PC-9 (cell line): Measurements from ENCODE around the gene SUGT1. TPM values are rescaled to one million over a fixed set of nuclear protein-coding genes. Genes with fewer than 3 reads are reported as not detected.

Source experiments
- BruUV-seq: library from RNA; stranded (reverse); fragments of 400-500 nt; replicated peaks from 2 replicates; lab custom pipeline; 2021; lab: Mats Ljungman, UMichigan
- CTCF ChIA-PET: fragments of 300-600 bp; sonication (Branson Sonifier 250); formaldehyde crosslinking; loops from one replicate; lab custom pipeline; 2022; ENCODE audit warnings: antibody characterized with exemption; lab: Charles Lee
- POLR2A ChIA-PET: fragments of 300-600 bp; sonication (Branson Sonifier 250); formaldehyde crosslinking; loops from one replicate; lab custom pipeline; 2022; ENCODE audit warnings: antibody characterized with exemption; ENCODE audit not compliant: unreplicated experiment; lab: Charles Lee
- DNase-seq, 2 experiments: peaks; one replicate each; pipeline versions ENCODE4 v3.0.0 to v3.0.0-alpha.2; 2015 to 2022; ENCODE audit warnings: mixed read lengths in 1 of 2
- H2AFZ ChIP-seq: fragments of 200-600 bp; sonication (generic); 2 replicates; pipeline ENCODE4 v1.8.1; 2017; ENCODE audit warnings: antibody characterized with exemption
- H3F3A ChIP-seq: fragments of 200-600 bp; sonication (generic); 2 replicates; pipeline ENCODE4 v1.8.1; 2017; ENCODE audit warnings: antibody characterized with exemption, mild to moderate bottlenecking, low read depth; ENCODE audit not compliant: insufficient read depth
- H3K27ac ChIP-seq: fragments of 200-600 bp; sonication (generic); 2 replicates; pipeline ENCODE4 v1.6.1; 2016; ENCODE audit warnings: mixed run types
- H3K27me3 ChIP-seq: fragments of 200-600 bp; sonication (generic); 2 replicates; pipeline ENCODE4 v1.6.1; 2016; ENCODE audit warnings: low read depth, mixed run types; ENCODE audit not compliant: insufficient read depth
- H3K36me3 ChIP-seq: fragments of 200-600 bp; sonication (generic); 2 replicates; pipeline ENCODE4 v1.6.1; 2016; ENCODE audit warnings: low read depth, mixed run types
- H3K4me1 ChIP-seq: fragments of 200-600 bp; sonication (generic); replicated peaks from 2 replicates; pipeline ENCODE4 v1.6.1; 2016; ENCODE audit warnings: mixed run types; ENCODE audit not compliant: insufficient read depth
- H3K4me2 ChIP-seq: fragments of 200-600 bp; sonication (generic); 2 replicates; pipeline ENCODE4 v1.6.1; 2017; ENCODE audit warnings: mixed run types
- H3K4me3 ChIP-seq: fragments of 200-600 bp; sonication (generic); 2 replicates; pipeline ENCODE4 v1.6.1; 2016; ENCODE audit warnings: mixed run types
- H3K79me2 ChIP-seq: fragments of 200-600 bp; sonication (generic); 2 replicates; pipeline ENCODE4 v1.6.1; 2017; ENCODE audit warnings: low read depth, mixed run types
- H3K9me2 ChIP-seq: fragments of 200-600 bp; sonication (generic); 2 replicates; pipeline ENCODE4 v1.8.1; 2017; ENCODE audit warnings: mild to moderate bottlenecking; ENCODE audit not compliant: insufficient read depth
- H3K9me3 ChIP-seq: fragments of 200-600 bp; sonication (generic); 2 replicates; pipeline ENCODE4 v1.8.1; 2016; ENCODE audit warnings: low read depth; ENCODE audit not compliant: insufficient read depth
- H4K20me1 ChIP-seq: fragments of 200-600 bp; sonication (generic); 2 replicates; pipeline ENCODE4 v1.8.1; 2017; ENCODE audit not compliant: insufficient read depth
- EZH2 ChIP-seq: fragments of 200-600 bp; sonication (generic); IDR thresholded peaks from 2 replicates; pipeline ENCODE4 v1.8.0; 2017; ENCODE audit warnings: antibody characterized with exemption, low read depth
- intact Hi-C: fragments of 100-400 bp; cut with micrococcal nuclease; formaldehyde crosslinking; loops from one replicate; pipeline ENCODE4 v1.10.0; 2022; ENCODE audit not compliant: unreplicated experiment
- total RNA-seq: library from RNA; stranded (reverse); gene quantifications from 2 replicates; pipeline ENCODE4 v1.2.3, GENCODE V29; 2021
- TF ChIP-seq, protein P1 (sequence below): fragments of 200-600 bp; sonication (generic); conservative IDR thresholded peaks from 2 replicates; pipeline ENCODE4 v1.6.1; 2017; ENCODE audit warnings: mixed run types, antibody characterized with exemption, mild to moderate bottlenecking, moderate library complexity

Gene SUGT1
- total RNA-seq, 1 experiment from 2014 or later, result 57.2 TPM

- Histone ChIP-seq H3K36me3 (peaks cover 5% of the 10 kb centered on the region), H3K4me1 (peaks cover 10% of the 10 kb centered on the region; the same call in 1 of the 2 replicates), H3K9me3 (no peaks in the 10 kb centered on the region), H3K4me3 (no peak overlapping the region), H3K4me2 (no peak overlapping the region), H3K79me2 (peaks cover 24% of the 10 kb centered on the region), H4K20me1 (no peaks in the 10 kb centered on the region), H2AFZ (no peak overlapping the region), H3K27me3 (no peaks in the 10 kb centered on the region), H3K27ac (no peak overlapping the region), H3K9me2 (no peaks in the 10 kb centered on the region), H3F3A (peaks cover 7% of the 10 kb centered on the region; the same call in 1 of the 2 replicates)
- CTCF ChIA-PET, result no interaction called here
- POLR2A ChIA-PET, result no interaction called here
- DNase-seq, result no peak
- no TSS peak for BruUV-seq
- intact Hi-C loops, result no loop called here
- TF ChIP-seq, protein P1, sequence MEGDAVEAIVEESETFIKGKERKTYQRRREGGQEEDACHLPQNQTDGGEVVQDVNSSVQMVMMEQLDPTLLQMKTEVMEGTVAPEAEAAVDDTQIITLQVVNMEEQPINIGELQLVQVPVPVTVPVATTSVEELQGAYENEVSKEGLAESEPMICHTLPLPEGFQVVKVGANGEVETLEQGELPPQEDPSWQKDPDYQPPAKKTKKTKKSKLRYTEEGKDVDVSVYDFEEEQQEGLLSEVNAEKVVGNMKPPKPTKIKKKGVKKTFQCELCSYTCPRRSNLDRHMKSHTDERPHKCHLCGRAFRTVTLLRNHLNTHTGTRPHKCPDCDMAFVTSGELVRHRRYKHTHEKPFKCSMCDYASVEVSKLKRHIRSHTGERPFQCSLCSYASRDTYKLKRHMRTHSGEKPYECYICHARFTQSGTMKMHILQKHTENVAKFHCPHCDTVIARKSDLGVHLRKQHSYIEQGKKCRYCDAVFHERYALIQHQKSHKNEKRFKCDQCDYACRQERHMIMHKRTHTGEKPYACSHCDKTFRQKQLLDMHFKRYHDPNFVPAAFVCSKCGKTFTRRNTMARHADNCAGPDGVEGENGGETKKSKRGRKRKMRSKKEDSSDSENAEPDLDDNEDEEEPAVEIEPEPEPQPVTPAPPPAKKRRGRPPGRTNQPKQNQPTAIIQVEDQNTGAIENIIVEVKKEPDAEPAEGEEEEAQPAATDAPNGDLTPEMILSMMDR, result no peak
- no peak for TF ChIP-seq EZH2
Measured at GRCh38 chr13:52646967-52647366, 5.7 kb upstream of the SUGT1 start.

DNA sequence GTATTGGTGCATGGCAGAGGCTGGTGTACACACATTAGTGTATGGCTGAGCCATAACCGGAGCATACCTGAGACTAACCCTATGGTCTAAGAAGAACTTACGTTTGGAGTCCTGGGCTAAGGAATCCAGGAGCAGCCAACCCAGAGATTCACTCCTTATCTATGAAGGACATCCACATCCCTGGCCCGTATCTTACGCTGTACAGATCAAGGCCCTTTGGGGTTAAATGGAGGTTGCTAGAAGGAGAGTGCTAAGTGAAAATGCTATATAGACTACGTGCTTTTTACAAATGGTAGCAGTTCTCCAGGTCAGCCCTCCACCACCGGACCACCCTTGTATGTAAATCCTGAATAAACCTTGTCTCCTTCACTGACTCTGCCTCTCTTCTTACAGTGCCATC lies 1.9 kb upstream of the SUGT1 start:
- BruUV-seq, result no TSS peak
- Histone ChIP-seq H3K9me3 (no peaks in the 10 kb centered on the region), H3K4me1 (peaks cover 23% of the 10 kb centered on the region), H3F3A (peaks cover 18% of the 10 kb centered on the region), H3K9me2 (no peaks in the 10 kb centered on the region), H3K27me3 (no peaks in the 10 kb centered on the region), H3K79me2 (peaks cover 51% of the 10 kb centered on the region), H3K36me3 (peaks cover 5% of the 10 kb centered on the region), H3K4me3 (peak overlapping the region; percentile 86), H3K4me2 (peak overlapping the region; percentile 100), H3K27ac (peak overlapping the region; percentile 93; the same call in 1 of the 2 replicates), H4K20me1 (no peaks in the 10 kb centered on the region), H2AFZ (no peak overlapping the region)
- ChIA-PET POLR2A (no interaction called here), CTCF (no interaction called here)
- TF ChIP-seq, protein P1, result no peak
- TF ChIP-seq EZH2, result no peak
- no peak for DNase-seq
- intact Hi-C loops, result loop anchor here (5.0 to 10.0 kb wide), 2 partner anchors 196 to 458 kb away; partner anchors contain the start of genes CKAP2 and VPS36

GRCh38 chr13:52651897-52652195 lies 790 bp upstream of the SUGT1 start:
- H4K20me1 ChIP-seq, result no peaks in the 10 kb centered on the region
- H3K4me2 ChIP-seq, result peak overlapping the region; percentile 100
- peak overlapping the region; percentile 86 for H3K4me3 ChIP-seq
- peaks cover 5% of the 10 kb centered on the region for H3K36me3 ChIP-seq
- no peaks in the 10 kb centered on the region for H3K27me3 ChIP-seq
- H3K9me3 ChIP-seq, result no peaks in the 10 kb centered on the region
- ChIA-PET POLR2A (interaction anchor here (0.5 to 0.7 kb wide), 2 partner anchors 26 to 547 kb away, joined by 4 to 9 read pairs; no protein-coding TSS in a partner anchor), CTCF (no interaction called here)
- peak overlapping the region; percentile 88 for H2AFZ ChIP-seq
- H3K9me2 ChIP-seq, result no peaks in the 10 kb centered on the region
- DNase-seq, result no peak
- peaks cover 18% of the 10 kb centered on the region for H3F3A ChIP-seq
- intact Hi-C loops, result loop anchor here (1.0 to 10.0 kb wide), 3 partner anchors 35 to 460 kb away; partner anchors contain the start of genes CKAP2 and VPS36
- peaks cover 23% of the 10 kb centered on the region for H3K4me1 ChIP-seq
- no peak for TF ChIP-seq EZH2
- TF ChIP-seq, protein P1, result no peak
- peak overlapping the region; percentile 93 for H3K27ac ChIP-seq
- TSS peak; percentile 78 for BruUV-seq
- H3K79me2 ChIP-seq, result peaks cover 63% of the 10 kb centered on the region
